Right forelimb (tissue), 1 donor: ENCODE measurements around the gene MRPL53.

Source experiments
- DNase-seq: peaks from one replicate; pipeline ENCODE4 v3.0.0-alpha.2; 2018

MRPL53 gene

GRCh38 chr2:74472086-74472944, at the start of gene MRPL53:
TSS of gene MRPL53 (minus strand) at chr2:74472680. CDS start at chr2:74472660, 20 bp downstream.
- DNase-seq: peak; percentile 98

DNA sequence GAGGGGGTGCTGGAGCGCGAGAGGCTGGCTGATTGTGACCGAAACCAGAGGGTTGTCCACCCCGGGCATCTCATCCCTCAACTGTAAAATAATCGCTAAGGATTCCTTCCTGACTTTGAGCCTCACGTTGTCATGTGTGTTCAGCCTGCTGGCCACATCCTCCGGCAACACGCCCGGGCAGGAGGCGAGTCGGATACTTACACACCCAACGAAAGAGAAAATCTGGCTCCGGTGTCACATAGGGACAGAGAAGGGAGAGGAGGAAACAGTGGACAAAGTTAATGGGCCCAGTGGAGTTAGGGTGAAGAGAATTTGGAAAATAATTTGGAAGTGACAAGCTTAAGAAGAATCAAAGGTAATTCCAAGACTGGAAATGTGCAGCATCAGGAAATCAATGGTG, 44.2 kb upstream of the MRPL53 start:
- no peak for DNase-seq

DNA sequence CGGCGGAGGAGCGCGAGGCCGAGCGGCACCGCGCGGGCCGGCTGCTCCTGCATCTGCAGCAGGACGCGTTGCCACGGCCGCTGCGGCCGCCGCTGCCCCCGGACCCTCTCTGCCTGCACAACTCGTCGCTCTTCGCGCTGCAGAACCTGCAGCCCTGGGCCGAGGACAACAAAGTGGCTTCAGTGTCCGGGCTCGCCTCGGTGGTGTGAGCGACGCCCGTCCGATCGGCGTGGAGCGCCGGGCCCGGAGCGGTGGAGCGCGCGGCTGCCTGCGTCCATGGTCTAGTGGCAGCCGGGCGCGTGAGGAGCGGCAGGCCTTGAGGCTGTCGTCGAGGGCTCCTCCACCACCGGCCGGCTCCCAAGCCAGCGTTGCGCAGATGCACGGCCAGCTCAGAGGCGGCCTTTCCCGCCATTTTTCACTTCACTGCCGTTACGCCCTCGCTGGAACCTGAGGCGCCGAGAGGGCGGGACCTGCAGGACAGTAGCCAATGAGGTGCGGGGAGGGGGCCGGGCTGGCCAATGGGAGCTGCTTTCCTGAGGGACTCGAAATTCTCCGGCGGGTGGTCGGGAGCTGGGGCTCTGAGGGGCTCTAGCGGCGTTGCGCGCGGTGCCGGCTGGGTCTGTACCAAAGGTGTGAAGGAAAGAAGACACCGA, 43.6 kb upstream of the MRPL53 start:
- DNase-seq: peak; percentile 83

- DNase-seq: no peak
Observed at GRCh38 chr2:74515271-74515980, 42.9 kb upstream of the MRPL53 start.

- DNase-seq: no peak
Observed at GRCh38 chr2:74514368-74515270, 42.1 kb upstream of the MRPL53 start, which contains the start of gene TLX2. TSS of gene TLX2 (plus strand) at chr2:74514450. CDS start at chr2:74514807, 357 bp downstream.

GRCh38 chr2:74513605-74514367, 41.3 kb upstream of the MRPL53 start:
- DNase-seq: no peak

- DNase-seq: no peak
Observed at GRCh38 chr2:74512744-74513604, 40.5 kb upstream of the MRPL53 start.

DNA sequence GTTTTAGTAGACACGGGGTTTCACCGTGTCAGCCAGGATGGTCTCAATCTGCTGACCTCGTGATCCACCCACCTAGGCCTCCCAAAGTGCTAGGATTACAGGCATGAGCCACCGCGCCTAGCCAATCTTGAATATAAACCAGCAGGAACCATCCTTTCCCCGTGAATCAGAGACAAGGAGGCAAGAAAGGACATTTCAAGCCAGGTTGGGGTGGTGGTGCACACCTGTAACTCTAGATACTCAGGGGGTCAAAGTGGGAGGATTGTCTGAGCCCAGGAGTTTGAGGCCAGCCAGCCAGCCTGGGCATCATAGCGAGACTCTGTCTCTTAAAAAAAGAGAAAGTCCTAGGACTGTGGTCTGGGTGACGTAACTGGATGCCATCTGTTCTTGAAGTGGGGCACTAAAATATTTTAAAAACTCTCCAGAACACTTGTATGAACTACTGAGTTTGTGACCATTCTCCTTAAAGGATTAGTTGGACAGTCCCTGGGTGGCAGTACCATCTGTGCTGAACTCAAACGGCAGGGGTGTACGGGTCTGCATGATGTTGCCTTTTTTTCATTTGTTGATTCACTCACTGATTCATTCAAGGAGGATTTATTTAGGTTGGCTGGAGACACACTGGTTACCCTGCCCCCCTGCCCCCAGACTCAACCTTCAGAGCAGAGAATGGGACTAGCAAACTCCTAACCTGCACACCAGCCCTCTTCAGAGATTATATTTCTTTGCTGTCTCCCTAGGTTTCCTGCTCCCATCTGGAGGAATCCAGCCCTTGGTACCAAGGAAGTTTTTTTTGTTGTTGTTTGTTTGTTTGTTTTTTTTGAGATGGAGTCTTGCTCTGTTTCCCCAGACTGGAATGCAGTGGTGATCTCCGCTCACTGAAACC, 38.9 kb upstream of the MRPL53 start:
- no peak for DNase-seq

GRCh38 chr2:74510272-74510671, 37.8 kb upstream of the MRPL53 start:
- no peak for DNase-seq

GRCh38 chr2:74507926-74508520, 35.5 kb upstream of the MRPL53 start:
- peak; percentile 67 for DNase-seq

GRCh38 chr2:74507145-74507925, 34.9 kb upstream of the MRPL53 start, which contains the start of gene PCGF1:
TSS of gene PCGF1 (minus strand) at chr2:74507695. CDS start at chr2:74507668, 27 bp downstream.
- peak; percentile 99 for DNase-seq

DNA sequence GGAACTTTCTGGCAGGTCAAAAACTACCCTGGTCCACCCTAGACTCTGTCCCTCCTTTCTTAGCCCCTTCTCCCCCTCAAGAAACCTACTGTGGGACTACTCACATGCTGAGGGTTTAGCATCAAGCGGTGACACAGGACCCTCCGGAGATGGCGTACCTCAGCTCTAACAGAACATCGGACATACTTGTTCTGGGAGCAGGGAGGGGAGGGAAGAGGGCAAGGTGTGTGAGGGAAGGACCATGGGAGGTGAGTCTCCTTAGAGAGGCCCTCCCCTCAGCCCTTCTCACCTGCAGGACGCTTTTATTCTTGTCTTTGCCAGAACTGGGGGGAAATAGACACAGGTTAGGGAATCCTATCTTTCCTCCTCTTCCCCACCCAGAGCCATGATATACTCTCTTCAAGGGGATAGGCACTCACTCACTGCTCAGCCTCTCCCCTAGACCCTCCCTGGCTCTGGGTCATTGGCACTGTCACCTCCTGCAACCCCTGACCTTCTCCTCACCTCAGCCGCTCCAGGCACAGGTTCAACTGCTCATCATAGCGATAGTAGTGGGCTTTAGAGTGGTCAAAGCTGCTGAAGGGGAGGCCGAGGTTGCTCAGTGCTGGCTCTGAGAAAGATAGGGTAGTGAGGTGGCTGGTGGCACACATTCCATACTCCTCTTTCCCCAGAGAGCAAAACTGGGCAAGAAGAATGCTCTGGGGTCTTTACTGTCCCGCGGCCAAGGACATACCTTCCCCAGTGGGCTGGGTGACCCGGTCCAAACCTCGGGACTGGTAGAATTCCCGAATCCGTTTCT, 33.2 kb upstream of the MRPL53 start:
- no peak for DNase-seq

GRCh38 chr2:74504591-74504990, 32.1 kb upstream of the MRPL53 start:
- DNase-seq: no peak

GRCh38 chr2:74503506-74504475, 31.3 kb upstream of the MRPL53 start:
- peak; percentile 49 for DNase-seq

DNA sequence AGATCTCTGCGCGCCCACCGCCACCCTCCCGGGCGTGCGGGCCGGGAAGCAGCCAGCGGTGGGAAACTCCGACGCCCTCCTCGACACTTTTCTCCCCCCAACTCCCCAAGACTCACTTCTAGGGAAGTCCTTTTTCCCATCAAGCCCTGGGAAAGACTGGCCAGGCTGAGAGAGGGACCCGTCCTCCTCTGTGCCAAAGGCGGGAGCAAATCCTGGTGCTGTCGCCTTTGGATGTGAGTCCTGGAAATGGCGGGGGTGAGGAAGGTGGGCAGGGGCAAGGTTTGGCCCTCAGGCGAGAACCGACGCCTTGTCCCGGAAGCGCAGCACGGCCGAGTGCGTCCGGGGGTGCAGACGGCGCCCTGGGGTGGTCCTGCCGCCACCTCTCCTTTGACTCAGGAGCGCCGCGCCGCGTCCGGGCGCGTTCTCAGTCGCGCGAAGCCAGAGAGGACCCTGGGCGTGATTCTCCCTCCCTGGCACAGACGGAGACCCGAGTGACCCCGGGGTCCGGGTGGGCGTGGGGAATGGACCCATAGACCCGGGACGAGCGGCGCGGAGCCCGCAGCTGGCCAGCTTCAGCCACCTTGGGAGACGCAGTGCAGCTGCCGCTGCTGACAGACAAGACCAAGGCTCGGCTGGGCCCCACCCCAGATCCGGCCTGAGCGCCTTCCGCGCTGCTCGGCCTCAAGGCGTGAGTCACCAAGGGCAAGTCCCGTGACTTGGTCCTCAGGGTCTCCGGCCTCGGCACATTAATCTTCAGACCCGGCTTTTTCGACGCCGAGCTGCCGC, 30.4 kb upstream of the MRPL53 start:
- DNase-seq: peak; percentile 80
